HG03139 (cell line): ENCODE measurements around the gene BRAT1.
"Not testable (repeated sequence)": the region's sequence is repeated elsewhere in the genome, so short reads cannot be mapped to it uniquely, and the experiment has no call there.

ENCODE experiments used
- ATAC-seq: cut with Tn5 transposase; IDR thresholded peaks from one replicate; pipeline ENCODE4 v1.9.1; 2021; ENCODE audit not compliant: unreplicated experiment

The BRAT1 gene

DNA sequence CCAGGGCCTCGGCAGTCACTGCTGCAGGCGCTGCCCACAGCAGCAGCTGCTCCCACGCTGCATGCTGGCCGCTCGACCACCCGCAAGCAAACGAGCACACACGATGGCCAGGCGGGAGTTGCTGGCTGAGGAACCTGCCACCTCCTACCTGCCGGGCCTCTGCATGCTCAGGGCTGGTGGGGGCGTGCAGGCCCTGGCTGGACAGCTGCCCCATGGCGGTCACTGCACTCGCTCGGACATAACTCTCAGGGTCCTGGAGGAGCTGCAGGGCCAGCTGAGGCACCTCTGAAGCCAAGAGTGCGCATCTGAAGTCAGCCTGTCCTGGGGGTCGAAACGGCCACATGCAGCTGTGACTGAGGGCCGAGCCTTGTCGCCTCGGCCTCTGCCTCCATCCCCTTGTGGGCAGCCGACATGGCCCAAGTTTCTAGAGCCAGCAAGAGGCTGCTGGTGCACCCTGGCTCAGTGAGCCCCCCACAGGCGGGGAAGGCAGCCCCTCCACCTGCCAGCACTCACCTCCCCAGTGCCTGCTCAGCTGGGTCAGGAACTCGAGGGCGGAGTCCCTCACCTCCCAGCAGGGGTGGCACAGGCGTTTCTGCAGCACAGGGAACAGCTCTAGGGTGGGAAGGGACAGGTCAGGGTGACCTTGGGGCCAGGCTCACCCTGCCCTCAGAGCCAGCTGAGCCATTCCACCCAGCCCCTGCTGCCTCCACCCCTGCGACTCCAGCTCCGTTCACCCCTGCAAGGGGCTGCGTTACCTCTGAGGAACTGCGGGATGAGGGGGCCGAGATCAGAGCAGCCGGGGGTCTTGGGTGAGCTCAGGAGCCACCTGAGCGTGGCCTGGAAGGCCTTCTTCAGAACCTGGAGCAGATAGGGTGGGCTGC lies 16.1 kb downstream of the BRAT1 start:
- no peak for ATAC-seq

DNA sequence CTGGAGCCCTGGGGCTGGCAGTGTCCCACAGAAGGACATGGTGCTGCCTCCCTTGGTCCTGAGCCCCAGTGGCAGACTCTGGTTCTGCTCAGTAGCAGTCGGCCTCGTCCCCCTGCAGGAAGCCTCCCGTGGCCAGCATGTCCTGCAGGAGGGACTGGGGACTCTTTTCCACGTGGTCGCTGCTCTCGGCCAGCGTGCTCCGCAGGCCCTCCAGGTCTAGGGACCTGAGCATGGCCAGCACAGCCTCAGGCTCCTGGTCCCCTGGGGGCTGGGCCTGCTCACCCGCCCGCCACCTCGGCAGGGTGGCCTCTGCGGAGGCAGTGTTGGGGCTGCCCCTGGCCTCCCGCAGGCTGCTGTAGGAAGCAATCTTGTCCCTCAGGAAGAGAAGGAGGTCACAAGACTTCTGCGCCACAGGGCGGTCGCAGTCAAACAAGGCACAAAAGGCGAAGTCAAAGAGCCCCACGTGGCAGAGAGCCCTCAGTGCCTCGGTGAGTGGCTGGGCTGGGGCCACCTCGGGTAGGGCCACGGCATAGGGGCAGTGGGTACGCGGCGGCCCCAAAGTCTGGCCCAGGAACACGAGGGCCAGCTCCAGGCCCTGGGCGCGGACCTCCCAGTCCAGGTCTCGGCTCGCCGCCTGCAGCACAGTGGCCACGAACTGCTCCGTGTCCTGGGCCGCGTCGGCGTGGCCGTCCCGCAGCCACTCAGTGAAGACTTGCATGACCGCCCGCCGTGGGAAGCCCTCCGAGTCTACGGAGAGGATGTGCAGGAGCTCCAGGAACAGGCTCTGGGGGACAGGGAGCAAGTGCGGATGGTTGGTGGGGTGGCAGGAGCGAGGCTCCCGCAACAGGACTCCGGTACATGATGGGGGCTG lies 17.1 kb downstream of the BRAT1 start:
- no peak for ATAC-seq

DNA sequence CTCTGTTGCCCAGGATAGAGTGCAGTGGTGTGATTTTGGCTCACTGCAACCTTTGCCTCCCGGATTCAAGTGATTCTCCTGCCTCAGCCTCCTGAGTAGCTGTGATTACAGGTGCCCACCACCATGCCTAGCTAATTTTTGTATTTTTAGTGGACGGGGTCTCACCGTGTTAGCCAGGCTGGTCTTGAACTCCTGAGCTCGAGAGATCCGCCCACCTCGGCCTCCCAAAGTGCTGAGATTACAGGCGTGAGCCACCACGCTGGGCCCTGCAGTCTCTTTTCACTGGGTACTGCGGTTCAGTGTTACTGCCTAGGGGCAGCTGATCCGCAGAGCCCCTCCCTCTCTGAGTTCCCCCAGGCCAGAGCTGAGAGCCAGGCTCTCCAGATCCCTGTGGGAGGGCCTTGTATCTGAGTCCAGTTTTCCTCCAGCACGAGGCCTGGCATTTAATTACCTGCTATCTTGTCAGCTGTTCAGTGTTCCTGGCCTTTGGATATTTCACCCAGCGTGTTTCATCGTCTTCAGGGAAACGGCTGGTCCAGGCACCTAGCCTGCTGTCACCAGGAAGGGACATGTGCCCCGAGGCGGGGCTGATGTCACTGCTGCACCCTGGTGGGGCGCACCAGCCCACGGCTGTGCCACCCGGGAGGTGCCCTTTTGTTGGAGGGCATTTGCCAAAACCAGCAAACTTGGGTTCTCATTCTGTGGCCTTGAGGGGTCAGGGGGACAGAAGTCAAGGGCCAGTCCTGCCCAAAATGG lies 19.3 kb downstream of the BRAT1 start:
- not testable (repeated sequence) for ATAC-seq

DNA sequence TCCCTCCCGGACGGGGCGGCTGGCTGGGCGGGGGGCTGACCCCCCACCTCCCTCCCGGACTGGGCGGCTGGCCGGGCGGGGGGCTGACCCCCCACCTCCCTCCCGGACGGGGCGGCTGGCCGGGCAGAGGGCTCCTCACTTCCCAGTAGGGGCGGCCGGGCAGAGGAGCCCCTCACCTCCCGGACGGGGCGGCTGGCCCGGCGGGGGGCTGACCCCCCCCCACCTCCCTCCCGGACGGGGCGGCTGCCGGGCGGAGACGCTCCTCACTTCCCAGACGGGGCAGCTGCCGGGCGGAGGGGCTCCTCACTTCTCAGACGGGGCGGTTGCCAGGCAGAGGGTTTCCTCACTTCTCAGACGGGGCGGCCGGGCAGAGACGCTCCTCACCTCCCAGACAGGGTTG lies 21.1 kb downstream of the BRAT1 start:
- ATAC-seq: not testable (repeated sequence)

DNA sequence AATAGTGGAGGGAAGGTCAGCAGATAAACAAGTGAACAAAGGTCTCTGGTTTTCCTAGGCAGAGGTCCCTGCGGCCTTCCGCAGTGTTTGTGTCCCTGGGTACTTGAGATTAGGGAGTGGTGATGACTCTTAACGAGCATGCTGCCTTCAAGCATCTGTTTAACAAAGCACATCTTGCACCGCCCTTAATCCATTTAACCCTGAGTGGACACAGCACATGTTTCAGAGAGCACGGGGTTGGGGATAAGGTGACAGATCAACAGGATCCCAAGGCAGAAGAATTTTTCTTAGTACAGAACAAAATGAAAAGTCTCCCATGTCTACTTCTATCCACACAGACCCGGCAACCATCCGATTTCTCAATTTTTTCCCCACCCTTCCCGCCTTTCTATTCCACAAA lies 21.8 kb downstream of the BRAT1 start:
- not testable (repeated sequence) for ATAC-seq

DNA sequence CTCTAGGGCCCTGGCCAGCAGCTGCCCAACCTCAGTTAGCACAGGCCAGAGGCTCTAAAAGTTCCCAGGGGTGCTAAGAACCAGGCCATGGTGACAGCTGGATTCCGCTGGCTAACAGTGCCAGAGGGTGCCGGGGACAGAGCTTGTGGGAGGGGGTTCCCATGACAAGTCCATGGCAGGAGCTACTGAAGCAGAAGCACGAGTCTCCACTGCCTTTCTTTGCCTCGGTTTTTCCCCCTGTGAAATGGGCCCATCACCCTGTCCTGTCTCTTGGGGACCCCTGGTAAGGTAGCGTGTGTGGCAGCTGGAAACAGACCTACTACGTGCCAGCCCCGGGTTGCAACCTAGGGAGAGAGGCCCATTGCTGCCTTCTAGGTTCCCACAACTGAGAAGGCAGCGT lies 22.5 kb downstream of the BRAT1 start:
- ATAC-seq: not testable (repeated sequence)

DNA sequence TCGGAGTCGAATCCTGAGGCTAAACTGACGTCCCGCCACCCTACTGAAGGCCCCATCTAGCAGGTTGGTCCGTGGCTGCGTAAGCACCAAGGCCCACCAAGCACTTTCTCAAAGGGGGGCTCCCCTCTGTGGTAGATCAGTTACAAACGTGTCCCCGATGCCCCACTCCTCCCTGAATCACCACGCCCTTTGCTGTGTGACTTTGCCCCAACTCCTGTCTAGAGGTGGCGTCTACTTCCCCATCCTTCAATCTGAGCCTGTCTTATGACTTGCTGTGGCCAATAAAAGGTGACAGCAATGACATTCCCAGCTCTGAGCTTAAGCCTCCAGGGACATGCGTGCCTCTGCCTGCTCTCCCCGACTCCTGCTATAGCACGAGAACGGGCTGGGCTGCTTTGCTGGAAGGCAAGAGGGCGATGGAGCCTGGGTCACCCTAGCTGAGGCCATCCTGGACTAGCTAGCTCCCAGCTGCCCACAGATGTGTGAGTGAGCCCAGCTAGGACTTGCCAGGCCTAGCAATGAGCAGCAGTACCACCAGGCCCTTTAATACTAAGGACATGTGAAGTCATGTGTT lies 23.0 kb downstream of the BRAT1 start:
- not testable (repeated sequence) for ATAC-seq

DNA sequence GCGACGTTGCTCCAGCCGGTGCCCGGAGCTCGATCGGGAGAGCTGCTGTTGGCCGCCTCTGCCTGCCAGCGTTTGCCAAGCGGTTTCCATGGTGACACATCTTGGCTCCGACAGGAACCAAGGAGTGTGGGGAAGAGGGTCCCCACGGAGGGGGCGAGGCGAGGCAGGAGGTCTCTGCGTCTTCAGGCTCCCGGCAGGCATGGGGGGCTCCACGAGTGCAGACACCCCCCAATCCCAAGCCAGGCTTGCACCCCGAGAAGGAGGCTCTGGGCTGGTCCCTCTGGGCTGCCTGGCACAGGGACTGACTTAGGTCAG lies 23.6 kb downstream of the BRAT1 start:
- ATAC-seq: not testable (repeated sequence)

DNA sequence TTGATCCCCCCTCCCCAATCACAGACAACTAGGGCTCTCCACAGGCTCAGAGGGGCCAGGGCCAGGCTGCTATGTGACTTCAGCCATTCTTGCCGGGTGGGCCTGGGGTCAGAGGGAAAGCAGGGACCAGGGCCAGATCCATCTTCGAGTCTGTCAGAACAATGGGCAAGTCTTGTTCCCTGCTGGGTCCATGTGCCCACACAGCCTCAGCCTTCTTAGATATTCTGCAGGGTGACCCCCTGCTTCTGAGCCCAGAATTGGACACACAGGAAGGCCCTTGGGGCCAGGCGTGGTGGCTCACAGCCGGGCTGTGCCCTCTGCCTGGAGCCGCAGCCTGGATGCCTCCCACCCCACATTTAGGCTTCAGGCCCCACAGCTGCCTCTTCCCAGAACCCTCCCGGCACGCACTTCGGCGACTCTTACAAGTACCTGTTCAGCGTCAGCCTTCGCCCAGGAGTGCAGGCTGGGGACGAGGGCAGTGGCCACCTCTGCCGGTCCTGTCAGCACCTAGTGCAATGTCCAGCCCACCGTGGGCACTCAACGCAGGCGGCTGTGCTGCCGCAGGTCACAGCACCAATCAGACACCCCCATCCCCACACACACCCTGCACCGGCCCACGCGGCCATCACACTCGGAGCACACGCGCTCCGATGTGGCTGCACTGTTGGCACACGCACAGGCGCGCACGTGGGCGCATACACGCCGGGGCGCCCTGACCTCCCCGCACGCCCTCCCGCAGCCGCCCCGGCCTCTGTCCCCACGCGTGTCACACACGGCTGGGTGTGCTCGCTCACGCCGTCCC lies 24.1 kb downstream of the BRAT1 start:
- ATAC-seq: not testable (repeated sequence)

DNA sequence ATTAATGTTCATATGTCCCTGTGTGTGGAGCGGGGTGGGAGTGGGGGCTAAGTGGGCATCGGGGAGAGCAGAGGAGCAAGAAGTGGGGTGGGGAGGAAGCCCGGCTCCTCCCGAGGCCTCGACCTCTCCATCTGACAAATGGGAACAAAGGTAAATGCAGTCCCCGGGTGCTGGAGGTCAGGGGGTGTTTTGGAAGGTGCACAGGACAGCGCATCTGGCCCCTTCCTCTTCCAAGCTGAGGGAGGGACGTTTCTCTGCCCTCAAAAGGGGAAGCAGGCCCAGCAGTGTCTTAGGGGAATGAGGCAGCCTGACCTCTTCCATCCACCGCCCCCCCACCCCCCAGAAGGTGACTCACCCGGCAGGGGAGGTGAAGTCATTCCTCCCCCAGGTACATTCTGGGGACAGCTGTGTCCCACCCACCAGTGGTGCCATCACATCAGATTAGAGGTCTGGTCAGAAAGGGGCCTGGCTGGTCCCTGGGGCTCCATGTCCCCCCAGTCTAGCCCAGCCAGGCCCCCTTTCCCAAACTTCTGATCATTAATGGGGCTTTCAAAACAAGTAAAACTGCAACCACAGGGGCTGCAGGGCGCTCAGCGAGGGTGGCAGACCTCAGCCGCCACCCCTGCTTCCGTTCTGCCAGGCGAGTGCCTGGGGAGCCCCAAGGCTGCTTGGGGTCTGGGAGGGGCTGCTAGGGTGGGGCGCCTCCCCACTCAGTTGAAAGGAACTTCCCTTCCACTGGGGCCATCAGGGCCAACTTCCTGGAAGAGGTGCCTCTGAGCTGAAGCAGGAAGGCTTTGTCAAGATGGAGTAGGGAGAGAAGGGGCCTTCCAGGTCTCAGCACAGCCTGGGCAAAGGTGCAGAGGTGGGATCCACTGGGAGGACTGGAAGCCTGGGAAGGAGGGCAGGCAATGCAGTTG lies 25.0 kb downstream of the BRAT1 start:
- no peak for ATAC-seq

DNA sequence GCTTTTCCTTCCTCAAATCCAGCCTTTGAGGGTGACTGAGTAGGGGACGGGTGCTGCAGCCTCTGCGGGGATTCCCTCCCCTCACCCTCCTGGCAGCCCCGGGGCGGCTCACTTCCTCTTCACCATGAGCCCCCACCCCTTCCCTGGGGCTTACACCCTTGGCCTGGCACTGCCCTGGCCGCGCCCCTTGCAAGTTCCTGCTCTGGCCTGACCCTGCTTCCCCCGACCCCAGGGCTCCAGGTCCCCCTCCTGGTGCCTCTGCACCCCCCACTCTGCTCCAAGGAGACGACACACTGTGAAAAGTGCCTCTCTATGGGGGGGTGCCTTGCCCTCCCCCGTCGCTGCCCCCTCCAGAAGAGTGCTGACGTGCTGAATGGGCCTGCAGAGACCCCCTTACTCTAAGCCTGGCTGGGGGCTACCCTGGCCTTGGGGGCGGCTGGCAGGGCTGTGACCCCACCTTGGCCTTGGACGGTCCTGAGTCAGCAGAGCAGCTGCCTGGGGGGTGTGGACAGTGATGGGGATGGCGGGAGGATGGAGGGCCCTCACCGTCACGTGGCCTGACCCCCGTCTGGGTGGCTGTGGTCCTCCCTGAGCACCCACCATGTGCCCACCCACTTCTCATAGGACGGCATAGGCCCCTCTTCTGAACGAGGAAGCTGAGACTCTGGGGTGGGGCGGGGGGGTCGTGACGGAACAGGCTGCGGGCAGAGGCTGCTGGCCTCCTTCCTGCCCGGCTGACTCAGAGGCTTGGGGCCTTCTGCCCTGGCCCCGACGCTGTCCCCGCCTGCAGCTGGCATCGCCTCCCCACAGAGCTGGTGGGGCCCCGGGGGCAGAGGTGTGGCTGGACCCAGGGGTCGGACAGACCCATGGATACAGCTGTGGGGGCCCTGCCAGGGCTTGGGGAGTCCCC lies 25.9 kb downstream of the BRAT1 start:
- peak; percentile 39 for ATAC-seq

DNA sequence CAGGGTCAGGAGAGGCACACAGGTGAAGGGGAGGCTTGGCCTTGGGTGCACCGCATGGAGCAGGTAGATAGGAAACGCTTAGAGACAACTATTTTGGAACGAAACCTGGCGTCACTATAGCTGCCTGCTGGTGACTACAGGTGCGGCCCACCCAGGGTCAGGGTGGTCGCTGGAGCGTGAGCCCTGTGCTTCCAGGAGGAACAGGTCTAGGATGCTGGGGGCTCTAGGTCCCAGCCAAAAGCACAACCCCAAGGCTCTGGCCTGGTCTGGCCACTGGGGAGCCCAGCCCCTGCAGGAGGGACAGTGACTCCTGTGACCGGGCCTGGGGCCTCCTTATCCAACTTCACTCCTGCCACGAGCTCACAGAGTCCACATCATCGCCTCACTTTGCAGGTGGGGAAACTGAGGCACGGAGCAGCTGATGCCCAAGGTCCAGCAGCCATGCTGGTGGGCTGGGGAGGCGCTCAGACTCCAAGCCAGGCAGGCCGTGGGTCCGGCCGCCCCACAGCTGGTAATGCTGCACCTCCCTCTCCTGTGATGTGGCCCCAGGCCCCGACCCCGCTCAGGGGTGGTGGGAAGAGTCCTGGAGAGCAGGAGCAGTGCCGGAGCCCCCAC lies 26.7 kb downstream of the BRAT1 start:
- no peak for ATAC-seq

DNA sequence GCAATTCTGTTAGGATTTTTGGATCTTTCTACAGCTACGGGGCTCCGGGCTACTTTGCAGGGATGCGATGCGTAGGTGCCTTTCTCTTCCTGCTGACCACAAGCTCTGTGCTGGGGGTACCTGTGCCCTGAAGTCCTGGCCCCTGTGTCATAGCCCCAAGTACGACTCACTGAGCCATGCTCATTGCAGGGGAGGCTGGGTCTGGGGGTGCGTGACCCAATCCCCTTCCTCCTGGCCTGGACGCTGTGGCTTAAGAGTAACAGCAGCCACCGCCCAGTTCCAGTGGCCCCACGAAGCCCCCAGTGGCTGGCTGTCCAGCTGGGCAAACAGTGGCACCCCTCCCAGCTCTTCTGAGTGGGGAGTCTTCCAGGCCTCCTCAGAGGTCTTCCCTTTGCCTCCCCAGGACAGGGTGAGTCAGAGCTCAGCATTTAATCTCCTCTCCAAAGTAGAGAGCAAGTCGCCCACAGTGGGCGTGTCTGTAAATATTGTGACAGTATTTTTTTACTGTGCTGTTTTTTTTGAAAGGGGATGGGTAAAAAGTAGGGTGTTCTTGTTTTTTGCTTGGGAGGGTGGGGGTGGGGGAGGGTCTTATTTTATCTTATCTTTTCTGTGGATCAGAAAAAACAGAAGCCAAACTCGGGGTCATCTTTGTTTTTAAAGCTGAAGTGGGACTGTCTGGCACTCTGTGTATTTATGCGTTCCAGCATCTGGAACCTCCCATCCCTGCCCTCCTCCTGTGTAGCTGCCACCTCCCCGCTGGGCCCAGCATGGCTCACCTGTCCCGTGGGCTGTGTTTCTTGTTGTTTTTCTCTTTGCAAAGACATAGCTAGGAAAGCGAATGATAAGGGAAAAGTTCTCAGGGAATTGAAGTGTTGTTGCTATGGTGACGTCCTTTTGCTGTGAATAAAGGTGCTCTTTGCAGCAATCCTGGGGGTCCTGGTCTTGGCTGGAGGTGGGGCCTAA lies 27.5 kb downstream of the BRAT1 start:
- ATAC-seq: no peak

DNA sequence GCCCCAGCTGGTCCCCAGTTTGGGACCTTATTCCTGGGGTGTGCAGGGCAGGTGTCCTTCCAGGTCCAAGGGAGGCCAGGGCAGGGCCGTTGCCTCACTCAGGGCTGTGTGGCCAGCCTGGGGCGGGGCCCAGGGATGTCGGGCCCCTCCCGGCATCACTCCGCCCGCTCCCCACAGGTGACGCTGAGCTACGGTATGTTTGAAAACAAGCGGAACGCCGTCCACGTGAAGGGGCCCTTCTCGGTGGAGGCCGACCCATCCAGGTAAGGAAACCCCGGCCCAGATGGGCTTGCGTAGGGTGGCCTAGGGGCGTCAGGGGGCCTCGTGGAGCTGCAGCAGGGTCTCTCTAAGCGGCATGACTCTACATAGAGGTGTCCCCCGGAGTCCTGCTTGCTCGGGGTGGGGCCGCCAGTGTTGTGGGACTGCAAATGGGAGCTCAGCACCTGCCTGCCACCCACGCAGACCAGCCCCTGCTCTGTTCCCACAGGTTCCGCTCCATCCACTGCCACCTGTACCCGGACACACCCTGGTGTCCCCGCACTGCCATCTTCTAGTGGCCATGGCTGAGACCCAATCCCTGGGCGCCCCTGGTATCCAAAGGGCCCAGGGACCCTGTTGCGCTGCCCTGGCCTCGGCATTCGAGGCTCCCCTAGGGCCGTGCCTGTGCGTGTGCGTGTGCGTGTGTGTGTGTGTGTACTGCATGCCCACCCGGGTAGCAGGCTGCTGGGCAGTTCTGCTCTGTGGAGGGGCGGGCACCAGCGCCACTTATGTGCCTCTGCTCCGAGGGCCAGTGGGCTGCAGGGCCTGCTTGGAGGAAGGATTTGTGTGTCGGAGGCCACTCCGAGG lies 28.4 kb downstream of the BRAT1 start:
- ATAC-seq: no peak
